ENCODE measurements around the gene SLC16A3.

- TF ChIP-seq EZH2 (IDR thresholded peaks at IDR 0.05; ENCODE audit: borderline replicate concordance, low read depth, low read length, severe bottlenecking) (no peak), CTCF (IDR thresholded peaks at IDR 0.05; ENCODE audit: extremely low read depth in 1 of 2, insufficient read depth in 1 of 2, low read depth in 1 of 2, low read length in 2 of 2) (no peak), JUN (IDR thresholded peaks at IDR 0.05; ENCODE audit: borderline replicate concordance, insufficient read depth, insufficient read length, low read depth) (no peak), POLR2A (IDR thresholded peaks at IDR 0.05; ENCODE audit: low read depth, low read length) (no peak)
Observed at GRCh38 chr17:82278308-82278707, 49.5 kb downstream of the SLC16A3 start.
